ENCODE data around the gene TMEM150B.

DNA sequence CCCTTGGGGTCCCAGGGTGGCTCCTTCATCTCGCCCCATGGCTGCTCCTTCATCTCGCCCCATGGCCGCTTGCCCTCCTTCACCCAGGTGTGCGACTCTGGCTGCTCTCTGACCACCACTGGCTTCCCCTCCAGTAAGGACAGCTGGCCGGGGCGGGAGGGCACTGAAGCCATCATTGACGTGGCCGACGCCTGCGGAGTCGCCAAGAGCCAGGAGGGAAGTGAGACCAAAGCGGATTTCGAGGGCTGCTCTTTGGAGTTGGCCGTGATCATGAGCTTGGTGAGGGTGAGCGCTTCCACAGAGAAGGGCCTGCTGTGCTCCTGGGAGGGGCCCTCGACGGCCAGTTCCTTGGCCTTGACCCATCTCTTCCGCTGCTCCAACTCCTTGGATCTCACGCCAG, 33.4 kb upstream of the TMEM150B start:
- TF ChIP-seq ZNF274 (IDR thresholded peaks at IDR 0.05; ENCODE audit: low read depth, low read length) (no peak), YY1 (IDR thresholded peaks at IDR 0.05; ENCODE audit: insufficient read depth, insufficient read length) (no peak)

Measured in NT2/D1 (cell line).